ENCODE measurements around the gene SLC7A14. TPM values are rescaled to one million over a fixed set of nuclear protein-coding genes. Genes with fewer than 3 reads are reported as not detected.

The SLC7A14 gene
- total RNA-seq, 2 donors from 2014 or later = 0.26 TPM; not detected in 1

GRCh38 chr3:170482199-170482598 lies 103.7 kb downstream of the SLC7A14 start:
- H3K36me3 ChIP-seq (replicated peaks in 1 of 2; ENCODE audit: insufficient read depth in 1 of 2, low read depth in 2 of 2) = no peaks in the 10 kb centered on the region
- WGBS, 2 donors = 72 to 76% methylated on average over 4 of the region's 4 CpGs

GRCh38 chr3:170480111-170480510 lies 105.8 kb downstream of the SLC7A14 start:
- no peak for ATAC-seq
- Histone ChIP-seq H3K36me3 (replicated peaks in 1 of 2; ENCODE audit: insufficient read depth in 1 of 2, low read depth in 2 of 2) (no peaks in the 10 kb centered on the region), H3K27me3 (no peaks in the 10 kb centered on the region), H3K27ac (no peak overlapping the region), H3K4me3 (no peak overlapping the region), H3K4me1 (no peaks in the 10 kb centered on the region), H3K9me3 (no peaks in the 10 kb centered on the region)
- no peak for DNase-seq
- TF ChIP-seq POLR2A (IDR thresholded peaks at IDR 0.05) = no peak
- no peak for TF ChIP-seq CTCF (IDR thresholded peaks at IDR 0.05)
- intact Hi-C loops (cut with DNase I) = no loop called here
- WGBS, 2 donors = 73 to 84% methylated on average over 4 of the region's 4 CpGs

More at GRCh38 chr3:170482199-170482598, 103.7 kb downstream of the SLC7A14 start:
- DNase-seq (no peak), ATAC-seq (no peak)
- Histone ChIP-seq H3K9me3 (no peaks in the 10 kb centered on the region), H3K4me1 (no peaks in the 10 kb centered on the region), H3K4me3 (no peak overlapping the region), H3K27ac (no peak overlapping the region), H3K27me3 (no peaks in the 10 kb centered on the region)
- no peak for TF ChIP-seq POLR2A (IDR thresholded peaks at IDR 0.05)
- no peak for TF ChIP-seq CTCF (IDR thresholded peaks at IDR 0.05)
- intact Hi-C loops (cut with DNase I) = no loop called here

- ATAC-seq (no peak), DNase-seq (no peak)
- TF ChIP-seq CTCF (IDR thresholded peaks at IDR 0.05) (no peak), POLR2A (IDR thresholded peaks at IDR 0.05) (no peak)
- H3K27me3 ChIP-seq = no peaks in the 10 kb centered on the region
- 56 to 90% methylated on average over 2 of the region's 2 CpGs for WGBS, 2 donors
- H3K4me3 ChIP-seq = no peak overlapping the region
- intact Hi-C loops (cut with DNase I) = no loop called here
- no peaks in the 10 kb centered on the region for H3K4me1 ChIP-seq
- no peaks in the 10 kb centered on the region for H3K9me3 ChIP-seq
- H3K36me3 ChIP-seq (replicated peaks in 1 of 2; ENCODE audit: insufficient read depth in 1 of 2, low read depth in 2 of 2) = no peaks in the 10 kb centered on the region
- no peak overlapping the region for H3K27ac ChIP-seq
These were observed 108.5 kb downstream of the SLC7A14 start for GRCh38 chr3:170477395-170477794.

GRCh38 chr3:170476291-170476690 lies 109.6 kb downstream of the SLC7A14 start:
- intact Hi-C loops (cut with DNase I) = no loop called here
- no peaks in the 10 kb centered on the region for H3K9me3 ChIP-seq
- no peaks in the 10 kb centered on the region for H3K36me3 ChIP-seq (replicated peaks in 1 of 2; ENCODE audit: insufficient read depth in 1 of 2, low read depth in 2 of 2)
- no peak overlapping the region for H3K27ac ChIP-seq
- no peaks in the 10 kb centered on the region for H3K27me3 ChIP-seq
- no peak overlapping the region for H3K4me3 ChIP-seq
- 24 to 56% methylated on average over 6 of the region's 6 CpGs for WGBS, 2 donors
- H3K4me1 ChIP-seq = no peaks in the 10 kb centered on the region
- no peak for DNase-seq
- no peak for TF ChIP-seq POLR2A (IDR thresholded peaks at IDR 0.05)
- TF ChIP-seq CTCF (IDR thresholded peaks at IDR 0.05) = no peak
- ATAC-seq = no peak

GRCh38 chr3:170475092-170475685 lies 110.7 kb downstream of the SLC7A14 start:
- H3K36me3 ChIP-seq (replicated peaks in 1 of 2; ENCODE audit: insufficient read depth in 1 of 2, low read depth in 2 of 2) = no peaks in the 10 kb centered on the region
- H3K9me3 ChIP-seq = no peaks in the 10 kb centered on the region
- WGBS, 2 donors = 61 to 66% methylated on average over 3 of the region's 3 CpGs
- H3K4me3 ChIP-seq = no peak overlapping the region
- TF ChIP-seq CTCF (IDR thresholded peaks at IDR 0.05) (no peak), POLR2A (IDR thresholded peaks at IDR 0.05) (no peak)
- intact Hi-C loops (cut with DNase I) = no loop called here
- DNase-seq = no peak
- H3K27ac ChIP-seq = no peak overlapping the region
- no peak for ATAC-seq
- H3K4me1 ChIP-seq = no peaks in the 10 kb centered on the region
- no peaks in the 10 kb centered on the region for H3K27me3 ChIP-seq
